HG02884 (cell line): ENCODE measurements around the gene CADM1.

Experiments used
- ATAC-seq: cut with Tn5 transposase; IDR thresholded peaks from one replicate; pipeline ENCODE4 v1.9.1; 2021; ENCODE audit warnings: mild to moderate bottlenecking, moderate library complexity; ENCODE audit not compliant: unreplicated experiment

Gene CADM1

GRCh38 chr11:115256397-115257197, 247.6 kb downstream of the CADM1 start:
- peak; percentile 94 for ATAC-seq

GRCh38 chr11:115255006-115255762, 249.0 kb downstream of the CADM1 start:
- ATAC-seq, result no peak

- no peak for ATAC-seq
These were observed 253.1 kb downstream of the CADM1 start for GRCh38 chr11:115251126-115251525.

- ATAC-seq, result no peak
These were observed 255.1 kb downstream of the CADM1 start for GRCh38 chr11:115249061-115249578.

GRCh38 chr11:115247953-115248352, 256.3 kb downstream of the CADM1 start:
- ATAC-seq, result no peak

GRCh38 chr11:115247361-115247760, 256.9 kb downstream of the CADM1 start:
- no peak for ATAC-seq

- ATAC-seq, result no peak
These were observed 259.5 kb downstream of the CADM1 start for GRCh38 chr11:115244758-115245157.

GRCh38 chr11:115244296-115244695, 259.9 kb downstream of the CADM1 start:
- ATAC-seq, result no peak

- no peak for ATAC-seq
These were observed 261.2 kb downstream of the CADM1 start for GRCh38 chr11:115242982-115243381.

- no peak for ATAC-seq
These were observed 262.3 kb downstream of the CADM1 start for GRCh38 chr11:115241899-115242298.

- no peak for ATAC-seq
These were observed 265.4 kb downstream of the CADM1 start for GRCh38 chr11:115238791-115239190.

- no peak for ATAC-seq
These were observed 266.1 kb downstream of the CADM1 start for GRCh38 chr11:115238086-115238485.

GRCh38 chr11:115237578-115237977, 266.6 kb downstream of the CADM1 start:
- no peak for ATAC-seq

- ATAC-seq, result no peak
These were observed 269.4 kb downstream of the CADM1 start for GRCh38 chr11:115234794-115235193.

- ATAC-seq, result no peak
These were observed 277.7 kb downstream of the CADM1 start for GRCh38 chr11:115226556-115226955.

GRCh38 chr11:115224551-115224950, 279.7 kb downstream of the CADM1 start:
- no peak for ATAC-seq

- ATAC-seq, result peak; percentile 31
These were observed 281.2 kb downstream of the CADM1 start for GRCh38 chr11:115222863-115223530.

GRCh38 chr11:115222218-115222862, 281.9 kb downstream of the CADM1 start:
- peak; percentile 95 for ATAC-seq

GRCh38 chr11:115221461-115222069, 282.6 kb downstream of the CADM1 start:
- ATAC-seq, result no peak

- no peak for ATAC-seq
These were observed 283.3 kb downstream of the CADM1 start for GRCh38 chr11:115220911-115221310.
